ENCODE data around the gene CLEC6A. TPM values are rescaled to one million over a fixed set of nuclear protein-coding genes. Genes with fewer than 3 reads are reported as not detected.

Gene CLEC6A
- total and polyA plus RNA-seq, 9 donors = 0.23 TPM; not detected in 8

DNA sequence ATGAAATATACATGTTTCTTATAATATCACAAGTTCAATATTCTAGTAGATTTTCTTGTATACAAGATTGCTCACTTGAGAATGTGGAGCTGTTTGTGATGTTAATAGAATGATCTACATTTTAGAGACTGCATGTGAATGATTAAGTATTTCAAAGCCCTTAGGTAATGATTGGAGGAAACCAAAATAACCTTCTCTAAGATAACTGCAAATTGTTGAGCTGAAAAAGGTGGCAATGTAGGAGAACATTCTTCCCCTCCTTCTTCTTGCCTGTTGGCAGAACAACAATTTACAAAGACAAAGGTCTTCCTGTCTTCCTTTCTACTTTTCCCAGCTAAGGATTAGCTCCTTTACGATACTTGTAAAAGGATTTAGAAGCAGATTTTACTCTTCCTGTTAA is 2.0 kb upstream of the CLEC6A start:
- no peak for DNase-seq
- WGBS, 3 donors = 56 to 87% (median 66%) methylated on average over 1 of the region's 1 CpG
- H3K4me1 ChIP-seq (ENCODE audit: insufficient read depth) = no peaks in the 10 kb centered on the region
- no peaks in the 10 kb centered on the region for H3K36me3 ChIP-seq
- no peak overlapping the region for H3K4me3 ChIP-seq
- H3K27me3 ChIP-seq = no peaks in the 10 kb centered on the region
- H3K27ac ChIP-seq = no peak overlapping the region
- TF ChIP-seq, protein P1, sequence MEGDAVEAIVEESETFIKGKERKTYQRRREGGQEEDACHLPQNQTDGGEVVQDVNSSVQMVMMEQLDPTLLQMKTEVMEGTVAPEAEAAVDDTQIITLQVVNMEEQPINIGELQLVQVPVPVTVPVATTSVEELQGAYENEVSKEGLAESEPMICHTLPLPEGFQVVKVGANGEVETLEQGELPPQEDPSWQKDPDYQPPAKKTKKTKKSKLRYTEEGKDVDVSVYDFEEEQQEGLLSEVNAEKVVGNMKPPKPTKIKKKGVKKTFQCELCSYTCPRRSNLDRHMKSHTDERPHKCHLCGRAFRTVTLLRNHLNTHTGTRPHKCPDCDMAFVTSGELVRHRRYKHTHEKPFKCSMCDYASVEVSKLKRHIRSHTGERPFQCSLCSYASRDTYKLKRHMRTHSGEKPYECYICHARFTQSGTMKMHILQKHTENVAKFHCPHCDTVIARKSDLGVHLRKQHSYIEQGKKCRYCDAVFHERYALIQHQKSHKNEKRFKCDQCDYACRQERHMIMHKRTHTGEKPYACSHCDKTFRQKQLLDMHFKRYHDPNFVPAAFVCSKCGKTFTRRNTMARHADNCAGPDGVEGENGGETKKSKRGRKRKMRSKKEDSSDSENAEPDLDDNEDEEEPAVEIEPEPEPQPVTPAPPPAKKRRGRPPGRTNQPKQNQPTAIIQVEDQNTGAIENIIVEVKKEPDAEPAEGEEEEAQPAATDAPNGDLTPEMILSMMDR (IDR thresholded peaks at IDR 0.05) = no peak
- TF ChIP-seq EP300 (IDR thresholded peaks at IDR 0.05) (no peak), POLR2A (IDR thresholded peaks at IDR 0.05) (no peak)
- intact Hi-C loops (cut with DNase I) = no loop called here
- no peaks in the 10 kb centered on the region for H3K9me3 ChIP-seq

DNA sequence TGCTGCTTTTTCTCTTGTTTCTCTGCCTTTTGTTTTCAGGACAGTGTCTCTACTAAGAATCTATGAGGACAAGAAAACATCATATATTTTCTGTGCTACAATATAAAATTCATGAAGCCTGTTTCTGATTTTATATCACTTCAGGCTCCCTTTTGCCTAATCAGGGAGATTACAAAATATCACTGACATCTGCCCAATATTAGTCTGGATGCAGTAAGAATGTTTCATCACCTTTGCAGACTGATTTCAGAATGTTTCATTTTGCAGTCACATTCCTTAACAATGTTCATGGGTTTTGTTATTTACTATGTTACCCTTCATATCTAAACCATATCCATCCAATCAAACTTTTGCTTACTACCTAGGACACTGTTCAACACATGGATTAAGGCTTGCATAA is 491 bp upstream of the CLEC6A start:
- TF ChIP-seq EP300 (IDR thresholded peaks at IDR 0.05) (no peak), POLR2A (IDR thresholded peaks at IDR 0.05) (no peak)
- TF ChIP-seq, protein P1 (IDR thresholded peaks at IDR 0.05) = no peak
- Histone ChIP-seq H3K4me1 (ENCODE audit: insufficient read depth) (no peaks in the 10 kb centered on the region), H3K4me3 (no peak overlapping the region), H3K9me3 (no peaks in the 10 kb centered on the region), H3K27me3 (no peaks in the 10 kb centered on the region), H3K36me3 (no peaks in the 10 kb centered on the region), H3K27ac (no peak overlapping the region)
- no peak for DNase-seq
- intact Hi-C loops (cut with DNase I) = no loop called here

DNA sequence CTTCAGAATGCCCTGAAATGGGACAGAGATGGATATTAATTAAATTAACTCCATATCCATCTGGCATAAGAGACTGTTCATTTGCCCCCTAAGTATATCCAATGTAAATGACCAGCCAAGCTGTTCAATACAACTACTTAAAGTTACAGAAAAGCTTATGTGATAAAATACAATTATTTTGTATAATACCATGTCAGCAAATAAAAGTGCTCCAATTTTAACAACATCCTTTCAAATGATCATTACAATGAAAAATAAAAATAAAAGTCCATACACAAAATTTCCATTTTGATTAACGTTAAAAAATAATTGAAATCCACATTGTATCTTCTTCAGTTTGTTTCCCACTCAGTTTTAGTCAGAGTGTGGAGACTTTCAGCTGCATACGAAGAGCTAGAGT is 5.7 kb downstream of the CLEC6A start:
- WGBS, 3 donors = 66 to 77% (median 70%) methylated on average over 2 of the region's 2 CpGs
- DNase-seq = no peak
- no peaks in the 10 kb centered on the region for H3K4me1 ChIP-seq (ENCODE audit: insufficient read depth)
- no peak overlapping the region for H3K27ac ChIP-seq
- intact Hi-C loops (cut with DNase I) = no loop called here
- H3K9me3 ChIP-seq = no peaks in the 10 kb centered on the region
- H3K4me3 ChIP-seq = no peak overlapping the region
- no peak for TF ChIP-seq POLR2A (IDR thresholded peaks at IDR 0.05)
- no peaks in the 10 kb centered on the region for H3K36me3 ChIP-seq
- no peaks in the 10 kb centered on the region for H3K27me3 ChIP-seq

DNA sequence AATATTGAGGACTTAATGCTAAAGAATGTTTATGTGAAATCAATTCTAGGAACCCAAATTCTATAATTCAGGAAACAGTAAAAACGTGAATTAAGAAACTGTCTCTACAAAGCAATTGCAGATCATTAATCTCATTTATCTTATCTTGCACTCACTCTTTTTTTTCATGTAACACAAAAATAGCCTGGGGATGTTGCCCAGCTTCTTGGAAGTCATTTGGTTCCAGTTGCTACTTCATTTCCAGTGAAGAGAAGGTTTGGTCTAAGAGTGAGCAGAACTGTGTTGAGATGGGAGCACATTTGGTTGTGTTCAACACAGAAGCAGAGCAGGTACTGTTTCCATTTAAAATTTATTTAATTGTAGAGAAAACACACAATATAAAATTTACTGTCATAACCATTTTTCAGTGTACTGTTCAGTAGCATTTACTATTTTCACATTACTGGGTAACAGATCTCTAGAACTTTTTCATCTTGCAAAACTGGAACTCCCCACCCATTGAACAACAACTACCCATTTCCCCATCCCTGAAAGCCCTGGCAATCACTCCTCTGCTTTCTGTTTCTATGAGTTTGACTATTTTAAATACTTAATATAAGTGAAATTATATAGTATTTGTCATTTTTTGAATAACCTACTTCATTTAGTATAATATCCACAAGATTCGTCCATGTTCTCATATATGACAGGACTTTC is 9.7 kb downstream of the CLEC6A start:
- TF ChIP-seq, protein P1 (IDR thresholded peaks at IDR 0.05) = no peak
- TF ChIP-seq POLR2A (IDR thresholded peaks at IDR 0.05) (no peak), EP300 (IDR thresholded peaks at IDR 0.05) (no peak)
- Histone ChIP-seq H3K9me3 (no peaks in the 10 kb centered on the region), H3K4me3 (no peak overlapping the region), H3K36me3 (no peaks in the 10 kb centered on the region), H3K27me3 (no peaks in the 10 kb centered on the region), H3K27ac (no peak overlapping the region), H3K4me1 (ENCODE audit: insufficient read depth) (no peaks in the 10 kb centered on the region)
- no peak for DNase-seq
- 0 to 24% (median 0%) methylated on average over 2 of the region's 2 CpGs for WGBS, 3 donors
- intact Hi-C loops (cut with DNase I) = no loop called here

DNA sequence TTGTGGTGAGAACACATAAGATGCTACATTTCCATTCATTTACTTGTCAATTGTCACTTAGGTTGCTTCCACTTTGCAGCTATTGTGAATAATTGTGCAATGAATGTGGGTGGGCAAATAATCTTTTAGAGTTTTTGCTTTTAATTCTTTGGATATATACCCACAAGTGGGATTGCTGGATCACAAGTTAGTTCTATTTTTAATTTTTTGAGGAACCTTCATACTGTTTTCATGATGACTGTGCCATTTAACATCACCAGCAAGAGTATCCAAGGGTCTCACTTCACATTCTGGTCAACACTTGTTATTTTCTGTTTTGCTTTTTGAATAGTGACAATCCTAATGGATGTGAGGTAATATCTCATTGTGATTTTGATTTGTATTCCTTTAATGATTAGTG is 10.5 kb downstream of the CLEC6A start:
- H3K4me3 ChIP-seq = no peak overlapping the region
- intact Hi-C loops (cut with DNase I) = no loop called here
- no peak overlapping the region for H3K27ac ChIP-seq

More for the DNA sequence above, 10.5 kb downstream of the CLEC6A start:
- DNase-seq = no peak
- Histone ChIP-seq H3K36me3 (no peaks in the 10 kb centered on the region), H3K4me1 (ENCODE audit: insufficient read depth) (no peaks in the 10 kb centered on the region), H3K27me3 (no peaks in the 10 kb centered on the region), H3K9me3 (no peaks in the 10 kb centered on the region)
- TF ChIP-seq, protein P1 (IDR thresholded peaks at IDR 0.05) = no peak
- TF ChIP-seq POLR2A (IDR thresholded peaks at IDR 0.05) (no peak), EP300 (IDR thresholded peaks at IDR 0.05) (no peak)
